Glutamatergic neuron (in vitro differentiated cells): ENCODE results near the gene ZNF554. TPM values are rescaled to one million over a fixed set of nuclear protein-coding genes. Genes with fewer than 3 reads are reported as not detected.

Experiments used
- DNase-seq: peaks from one replicate; pipeline ENCODE4 v3.0.0; 2022
- H3K27ac Mint-ChIP-seq: one replicate; pipeline ENCODE4 v1.8.0; 2020; ENCODE audit warnings: mild to moderate bottlenecking, mixed read lengths, inconsistent platforms; ENCODE audit not compliant: unreplicated experiment
- H3K27me3 Mint-ChIP-seq: one replicate; pipeline ENCODE4 v1.8.0; 2020; ENCODE audit warnings: mild to moderate bottlenecking, moderate library complexity, mixed read lengths, inconsistent platforms; ENCODE audit not compliant: unreplicated experiment
- H3K36me3 Mint-ChIP-seq: one replicate; pipeline ENCODE4 v1.8.0; 2020; ENCODE audit warnings: mild to moderate bottlenecking, mixed read lengths, inconsistent platforms; ENCODE audit not compliant: unreplicated experiment
- H3K4me1 Mint-ChIP-seq: one replicate; pipeline ENCODE4 v1.8.0; 2020; ENCODE audit warnings: mild to moderate bottlenecking, low read depth, mixed read lengths, inconsistent platforms; ENCODE audit not compliant: unreplicated experiment
- H3K4me3 Mint-ChIP-seq: one replicate; pipeline ENCODE4 v1.8.0; 2020; ENCODE audit warnings: mild to moderate bottlenecking, mixed read lengths, inconsistent platforms; ENCODE audit not compliant: unreplicated experiment
- H3K9me3 Mint-ChIP-seq: one replicate; pipeline ENCODE4 v1.8.0; 2020; ENCODE audit warnings: mild to moderate bottlenecking, moderate library complexity, mixed read lengths, inconsistent platforms; ENCODE audit not compliant: unreplicated experiment
- CTCF ChIP-seq: fragments of 200-600 bp; sonication (generic); IDR thresholded peaks from one replicate; pipeline ENCODE4 v1.5.0; 2021; ENCODE audit not compliant: partially characterized antibody, unreplicated experiment
- total RNA-seq: library from RNA; stranded (reverse); fragmentation: NEBNext Ultra II Directional; extraction: Animal tissue kit (Norgen Biotek cat#: 25700); gene quantifications from one replicate; pipeline ENCODE4 v1.2.1, GENCODE V29; 2021; ENCODE audit not compliant: unreplicated experiment

ZNF554 gene
- total RNA-seq, 1 donor from 2014 or later: 5.8 TPM

GRCh38 chr19:2793577-2793976 lies 26.1 kb upstream of the ZNF554 start:
- no peak for TF ChIP-seq CTCF
- no peak overlapping the region for H3K4me3 Mint-ChIP-seq
- no peak for DNase-seq
- no peak overlapping the region for H3K27ac Mint-ChIP-seq
- peaks cover 1% of the 10 kb centered on the region for H3K9me3 Mint-ChIP-seq
- H3K27me3 Mint-ChIP-seq: no peaks in the 10 kb centered on the region
- H3K4me1 Mint-ChIP-seq: peaks cover 2% of the 10 kb centered on the region
- H3K36me3 Mint-ChIP-seq: no peaks in the 10 kb centered on the region

- peaks cover 1% of the 10 kb centered on the region for H3K9me3 Mint-ChIP-seq
- H3K27me3 Mint-ChIP-seq: no peaks in the 10 kb centered on the region
- no peak overlapping the region for H3K27ac Mint-ChIP-seq
- H3K4me3 Mint-ChIP-seq: no peak overlapping the region
- no peak for TF ChIP-seq CTCF
- no peaks in the 10 kb centered on the region for H3K36me3 Mint-ChIP-seq
- peaks cover 2% of the 10 kb centered on the region for H3K4me1 Mint-ChIP-seq
- no peak for DNase-seq
These were observed 23.6 kb upstream of the ZNF554 start for GRCh38 chr19:2795827-2796658.

- no peak for DNase-seq
- Mint-ChIP-seq H3K4me3 (no peak overlapping the region), H3K36me3 (no peaks in the 10 kb centered on the region), H3K4me1 (peaks cover 2% of the 10 kb centered on the region), H3K9me3 (peaks cover 1% of the 10 kb centered on the region), H3K27me3 (no peaks in the 10 kb centered on the region), H3K27ac (no peak overlapping the region)
- TF ChIP-seq CTCF: no peak
These were observed 22.9 kb upstream of the ZNF554 start for GRCh38 chr19:2796659-2797266.

GRCh38 chr19:2797280-2797679 lies 22.4 kb upstream of the ZNF554 start:
- H3K36me3 Mint-ChIP-seq: no peaks in the 10 kb centered on the region
- H3K9me3 Mint-ChIP-seq: peaks cover 1% of the 10 kb centered on the region
- H3K27ac Mint-ChIP-seq: no peak overlapping the region
- H3K4me1 Mint-ChIP-seq: no peaks in the 10 kb centered on the region
- no peak overlapping the region for H3K4me3 Mint-ChIP-seq
- TF ChIP-seq CTCF: no peak
- no peak for DNase-seq
- H3K27me3 Mint-ChIP-seq: no peaks in the 10 kb centered on the region

- no peak for TF ChIP-seq CTCF
- Mint-ChIP-seq H3K4me3 (no peak overlapping the region), H3K36me3 (peaks cover 5% of the 10 kb centered on the region), H3K27me3 (no peaks in the 10 kb centered on the region), H3K9me3 (peaks cover 1% of the 10 kb centered on the region), H3K27ac (no peak overlapping the region), H3K4me1 (no peaks in the 10 kb centered on the region)
- no peak for DNase-seq
These were observed 21.4 kb upstream of the ZNF554 start for GRCh38 chr19:2798158-2798685.
